NCI-H82 (cell line): ENCODE data around the gene PTGES3.

Experiments used
- DNase-seq: peaks from one replicate; lab custom pipeline; 2025; lab: John Stamatoyannopoulos, UW

PTGES3 gene

DNA sequence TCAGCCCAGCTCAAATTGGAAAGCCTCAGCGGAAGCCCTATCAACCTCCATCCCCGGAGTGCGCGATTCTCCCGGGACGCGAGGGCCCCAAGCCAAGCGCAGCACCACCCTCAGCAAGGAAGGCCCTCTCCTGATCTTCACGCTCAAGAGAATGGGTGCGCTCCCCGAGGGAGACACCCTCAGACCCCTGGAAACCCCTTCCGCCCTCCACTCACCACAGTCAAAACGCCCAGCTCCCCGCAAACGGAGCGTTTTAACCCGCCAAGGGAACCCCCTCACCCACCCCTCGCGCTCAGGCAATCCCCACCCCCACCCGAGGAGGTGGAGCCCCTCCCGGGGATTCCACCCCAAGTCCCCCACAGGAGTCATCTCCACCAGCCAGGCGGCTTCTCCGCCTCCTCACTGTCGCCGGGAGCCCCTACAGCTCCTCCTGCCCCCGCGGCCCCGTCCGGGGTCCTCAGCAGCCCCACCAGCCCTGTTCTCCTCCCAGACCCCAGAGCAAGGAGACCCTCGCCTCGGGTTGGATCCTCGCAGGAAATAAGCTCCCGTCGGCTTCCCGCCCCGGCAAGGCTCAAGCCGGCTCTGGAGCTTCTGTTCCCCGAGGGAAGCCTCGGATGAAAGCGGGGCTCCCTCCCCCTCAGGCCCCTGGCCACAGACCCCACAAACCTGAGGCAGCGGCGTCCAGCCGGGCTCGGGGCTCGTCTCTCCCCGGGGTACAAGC is 58.5 kb downstream of the PTGES3 start:
- peak; percentile 58 for DNase-seq

DNA sequence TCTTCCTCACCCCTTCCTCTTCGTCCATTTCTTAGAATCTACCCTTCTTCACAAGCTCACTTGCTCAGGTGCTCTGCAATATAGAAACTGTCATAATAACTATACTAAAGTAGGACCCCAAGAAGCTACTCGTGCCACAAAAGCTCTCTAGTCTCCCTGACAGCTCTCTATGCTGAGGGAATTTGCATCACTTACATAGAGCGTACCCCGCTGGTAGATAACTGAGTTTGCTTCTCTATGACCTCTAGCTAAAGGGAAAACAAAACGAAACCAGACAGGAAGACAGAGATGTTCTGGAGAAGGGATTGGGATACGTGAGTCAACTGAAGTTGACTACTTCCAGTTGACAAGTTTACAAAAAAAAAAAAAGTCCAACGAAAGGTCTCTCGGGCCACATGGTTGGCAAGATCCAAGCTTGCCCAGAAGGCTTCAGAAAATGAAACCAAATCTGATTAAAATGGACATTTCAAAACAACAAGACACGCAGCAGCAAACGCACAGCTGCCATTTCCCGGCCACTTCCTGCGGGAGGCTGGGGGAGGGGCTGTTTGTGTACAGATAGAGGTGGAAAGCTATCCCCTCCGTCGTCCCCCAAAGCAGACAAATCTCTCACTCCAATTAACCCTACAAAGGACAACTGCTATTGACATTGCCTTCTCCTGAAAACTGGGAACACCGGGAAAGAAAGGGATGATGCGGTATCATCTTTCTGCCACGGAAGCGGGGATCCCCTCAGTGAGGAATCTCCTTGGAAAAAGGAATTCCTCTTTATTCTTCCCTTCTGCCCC is 59.2 kb downstream of the PTGES3 start:
- peak; percentile 81 for DNase-seq

DNA sequence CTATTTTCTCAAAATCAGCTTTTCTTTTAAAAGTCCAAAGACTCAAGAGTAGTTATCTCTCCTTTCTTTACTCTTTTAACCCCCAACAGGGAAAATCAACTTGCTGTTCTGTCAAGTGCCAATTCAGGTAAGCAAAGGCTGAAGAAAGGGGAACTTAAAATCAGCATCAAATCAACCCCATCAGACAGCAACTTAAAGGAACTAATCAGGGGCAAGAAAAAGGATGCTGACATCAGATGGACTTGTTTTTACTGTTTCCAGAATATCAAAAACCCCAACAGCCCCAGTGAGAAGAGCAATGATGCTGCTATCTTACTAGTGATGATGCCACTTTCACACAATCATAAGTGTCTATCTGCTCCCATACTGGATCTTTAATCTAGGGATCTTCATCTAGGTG is 61.4 kb downstream of the PTGES3 start:
- no peak for DNase-seq

DNA sequence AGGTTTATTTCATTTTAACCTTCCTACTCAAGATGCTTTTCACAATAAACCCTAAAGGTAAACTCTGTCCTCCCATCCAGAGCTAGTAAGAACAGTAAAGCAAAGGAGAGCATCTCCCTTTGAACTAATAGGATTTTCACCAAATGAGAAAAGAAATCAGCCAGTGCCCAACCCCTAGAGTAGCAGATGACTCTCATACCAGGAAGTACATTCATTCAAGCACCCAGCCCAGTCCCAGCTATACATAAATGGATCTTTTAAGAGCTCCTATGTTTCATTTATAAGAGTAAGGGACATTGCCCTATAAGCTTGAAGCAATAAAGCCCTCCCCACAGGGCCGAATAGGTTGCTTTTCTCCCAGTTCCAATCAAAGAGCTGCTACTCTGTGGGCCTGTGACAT is 65.5 kb downstream of the PTGES3 start:
- DNase-seq: peak; percentile 33

DNA sequence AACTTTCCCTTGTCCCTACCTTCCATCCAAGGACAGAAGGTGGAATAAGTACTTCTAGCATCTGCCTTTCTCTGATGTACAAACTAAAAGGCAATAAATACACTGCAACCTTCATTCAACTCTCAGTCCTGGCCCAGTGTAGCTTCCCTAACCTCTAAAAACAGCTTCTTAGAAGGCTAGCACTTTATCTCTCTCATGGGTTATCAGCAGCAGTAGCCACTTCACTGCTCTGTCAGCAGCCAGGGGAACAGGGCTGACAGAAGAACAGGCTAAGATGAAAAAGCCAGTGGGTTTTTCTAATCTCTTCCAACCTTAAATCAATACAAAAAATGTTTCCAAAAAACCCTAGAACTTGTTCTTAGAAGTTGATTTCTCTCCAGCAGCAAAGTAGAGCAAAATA is 71.2 kb downstream of the PTGES3 start:
- no peak for DNase-seq

DNA sequence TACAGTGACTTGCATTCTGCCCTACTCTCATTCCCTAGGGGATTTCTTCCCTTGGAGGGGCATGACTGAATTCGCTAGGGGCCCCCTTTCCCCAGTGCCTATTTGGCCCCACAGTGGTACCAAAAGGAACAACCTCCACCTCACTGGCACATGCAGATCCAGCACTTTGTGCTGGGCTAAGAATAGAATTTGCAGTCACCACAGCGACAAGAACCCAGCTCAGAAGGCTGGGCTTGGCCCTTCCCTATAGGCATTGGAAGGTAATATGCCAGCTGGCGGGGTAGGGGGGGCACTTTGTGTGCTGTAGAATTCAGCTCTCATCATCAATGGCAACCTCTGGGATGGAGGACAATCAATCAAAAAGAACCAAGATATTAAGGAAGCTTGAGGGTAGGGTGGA is 71.8 kb downstream of the PTGES3 start:
- no peak for DNase-seq

DNA sequence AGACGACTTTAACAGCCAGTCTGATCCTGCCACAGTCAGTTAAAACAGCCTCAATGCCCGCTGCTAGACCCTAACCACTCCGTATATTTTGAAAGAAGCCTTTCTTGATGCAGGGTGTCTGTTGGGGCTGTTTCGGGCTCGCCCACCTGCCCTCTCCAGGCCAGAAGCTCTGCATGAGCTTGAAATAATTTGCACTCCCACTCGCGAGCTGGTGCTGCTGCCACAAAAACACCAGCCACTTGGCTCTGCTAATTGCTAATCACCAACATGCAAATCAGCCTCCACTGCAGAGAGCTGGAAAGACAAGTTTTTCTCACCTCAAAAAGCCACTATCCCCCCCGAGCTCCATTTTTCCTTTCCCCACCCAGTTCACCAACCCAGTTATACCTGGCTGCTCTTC is 73.5 kb downstream of the PTGES3 start:
- DNase-seq: no peak
